HPDE6-E6E7 (cell line): Measurements from ENCODE around the gene MFSD8.
"Not testable (repeated sequence)": the region's sequence is repeated elsewhere in the genome, so short reads cannot be mapped to it uniquely, and the experiment has no call there.

Source experiments
- DNase-seq: peaks from one replicate; pipeline ENCODE4 v3.0.0; 2011; ENCODE audit warnings: missing footprints; ENCODE audit errors: extremely low spot score

Gene MFSD8, protein sequence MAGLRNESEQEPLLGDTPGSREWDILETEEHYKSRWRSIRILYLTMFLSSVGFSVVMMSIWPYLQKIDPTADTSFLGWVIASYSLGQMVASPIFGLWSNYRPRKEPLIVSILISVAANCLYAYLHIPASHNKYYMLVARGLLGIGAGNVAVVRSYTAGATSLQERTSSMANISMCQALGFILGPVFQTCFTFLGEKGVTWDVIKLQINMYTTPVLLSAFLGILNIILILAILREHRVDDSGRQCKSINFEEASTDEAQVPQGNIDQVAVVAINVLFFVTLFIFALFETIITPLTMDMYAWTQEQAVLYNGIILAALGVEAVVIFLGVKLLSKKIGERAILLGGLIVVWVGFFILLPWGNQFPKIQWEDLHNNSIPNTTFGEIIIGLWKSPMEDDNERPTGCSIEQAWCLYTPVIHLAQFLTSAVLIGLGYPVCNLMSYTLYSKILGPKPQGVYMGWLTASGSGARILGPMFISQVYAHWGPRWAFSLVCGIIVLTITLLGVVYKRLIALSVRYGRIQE

DNA sequence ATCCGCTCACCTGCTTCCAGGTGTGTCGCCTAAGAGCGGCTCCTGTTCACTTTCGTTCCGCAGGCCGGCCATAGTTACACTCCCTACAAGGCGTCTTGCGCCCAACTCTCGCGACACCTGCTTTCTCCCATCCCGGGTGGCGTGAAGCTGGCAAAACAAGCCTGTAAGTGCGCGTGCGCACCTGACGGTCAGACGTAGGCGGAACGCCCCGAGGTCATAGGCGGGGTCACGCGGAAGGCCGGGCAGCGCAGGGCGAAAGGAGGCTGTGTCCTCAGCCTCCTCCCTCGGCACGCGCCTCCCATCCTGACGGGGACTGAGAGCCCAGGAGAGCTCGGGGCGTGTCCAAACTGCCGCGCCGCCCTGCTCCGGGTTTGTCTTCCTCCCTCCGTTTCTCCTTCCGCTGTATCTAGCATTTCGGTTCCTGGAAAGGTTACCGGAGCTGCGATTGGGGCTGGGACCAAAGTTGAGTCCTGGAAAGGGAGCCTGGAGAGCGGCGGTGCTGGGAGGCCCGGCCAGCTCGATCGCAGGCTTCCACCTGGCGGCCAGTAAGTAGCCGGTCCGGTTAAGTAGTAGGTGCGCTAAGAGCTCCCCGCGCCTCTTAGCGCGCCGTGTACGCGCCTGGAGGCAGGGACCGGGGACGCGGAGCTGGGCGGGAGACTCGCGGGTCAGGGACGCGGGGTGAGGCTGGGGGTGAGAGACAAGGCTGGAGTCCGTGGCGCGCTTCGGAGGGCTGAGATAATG is at the start of gene MFSD8, which contains the start of gene ABHD18:
Gene MFSD8, minus strand, starts transcription at position 112 of the 741 bp plus-strand sequence. Its CDS starts 40 bp downstream, at position 72.
Gene ABHD18, plus strand, starts transcription at position 345 of the 741 bp plus-strand sequence. CDS start 17,550 bp downstream, outside the sequence.
- peak; percentile 88 for DNase-seq

DNA sequence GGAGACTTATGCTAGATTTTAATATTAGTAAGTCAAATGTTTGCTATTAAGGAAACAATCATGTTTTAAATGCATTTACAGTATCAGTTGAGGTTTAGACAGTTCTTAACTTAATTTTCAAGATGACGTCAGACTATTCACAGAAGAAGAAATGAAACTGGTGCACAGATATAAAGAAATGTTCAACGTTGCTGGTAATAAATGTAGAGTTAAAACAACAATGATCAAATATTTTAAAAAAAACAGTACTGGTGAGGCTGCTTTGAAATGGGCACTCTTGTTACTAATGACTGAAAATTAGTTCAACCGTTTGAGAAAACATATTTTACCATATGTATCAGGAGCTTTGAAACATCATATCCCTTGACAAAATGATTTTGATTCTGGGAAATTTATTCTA is 44.5 kb upstream of the MFSD8 start:
- DNase-seq: no peak

- DNase-seq: no peak
These were observed 41.6 kb upstream of the MFSD8 start for GRCh38 chr4:128006592-128006991.

- peak; percentile 44 for DNase-seq
These were observed 32.8 kb upstream of the MFSD8 start for GRCh38 chr4:127997534-127998388.

- not testable (repeated sequence) for DNase-seq
These were observed 31.5 kb upstream of the MFSD8 start for GRCh38 chr4:127996521-127996920.

- peak; percentile 33 for DNase-seq
These were observed 30.8 kb upstream of the MFSD8 start for GRCh38 chr4:127995776-127996175.

GRCh38 chr4:127993151-127993550 is 28.2 kb upstream of the MFSD8 start:
- DNase-seq: no peak

- no peak for DNase-seq
These were observed 23.7 kb upstream of the MFSD8 start for GRCh38 chr4:127988638-127989037.

DNA sequence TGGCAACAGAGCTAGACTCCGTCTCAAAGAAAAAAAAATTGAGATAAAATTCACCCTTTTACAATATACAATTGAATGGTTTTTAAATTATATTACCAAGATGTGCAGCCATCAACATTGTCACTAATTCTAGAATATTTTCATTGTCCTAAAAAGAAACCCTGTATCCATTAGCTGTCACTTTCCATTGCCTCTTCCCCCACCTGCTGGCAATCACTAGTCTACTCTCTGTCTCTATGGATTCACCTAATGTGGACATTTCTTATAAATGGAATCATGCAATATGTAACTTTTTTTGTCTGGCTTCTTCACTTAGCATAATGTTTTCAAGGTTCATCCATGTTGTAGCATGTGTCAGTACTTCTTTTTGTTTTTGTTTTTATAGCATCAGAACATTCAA is 21.0 kb upstream of the MFSD8 start:
- DNase-seq: no peak

- no peak for DNase-seq
These were observed 17.5 kb upstream of the MFSD8 start for GRCh38 chr4:127982445-127982844.

DNA sequence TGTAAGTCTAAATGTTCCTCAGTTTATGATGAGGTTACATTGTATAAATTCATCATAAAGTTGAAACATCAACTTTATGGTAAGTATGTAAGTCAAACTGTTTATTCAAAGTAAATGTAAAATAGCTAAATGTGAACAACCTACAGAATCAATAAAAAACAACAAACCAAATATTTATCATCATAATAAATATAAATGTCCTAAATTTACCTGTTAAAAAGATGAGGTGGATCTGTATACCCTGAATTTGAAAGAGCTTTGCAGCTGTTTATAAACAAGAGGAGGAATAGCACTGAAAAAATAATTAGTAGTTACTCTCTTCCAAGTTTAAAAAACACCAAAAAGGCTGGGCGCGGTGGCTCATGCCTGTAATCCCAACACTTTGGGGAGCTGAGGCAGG is 14.0 kb upstream of the MFSD8 start:
- DNase-seq: no peak

DNA sequence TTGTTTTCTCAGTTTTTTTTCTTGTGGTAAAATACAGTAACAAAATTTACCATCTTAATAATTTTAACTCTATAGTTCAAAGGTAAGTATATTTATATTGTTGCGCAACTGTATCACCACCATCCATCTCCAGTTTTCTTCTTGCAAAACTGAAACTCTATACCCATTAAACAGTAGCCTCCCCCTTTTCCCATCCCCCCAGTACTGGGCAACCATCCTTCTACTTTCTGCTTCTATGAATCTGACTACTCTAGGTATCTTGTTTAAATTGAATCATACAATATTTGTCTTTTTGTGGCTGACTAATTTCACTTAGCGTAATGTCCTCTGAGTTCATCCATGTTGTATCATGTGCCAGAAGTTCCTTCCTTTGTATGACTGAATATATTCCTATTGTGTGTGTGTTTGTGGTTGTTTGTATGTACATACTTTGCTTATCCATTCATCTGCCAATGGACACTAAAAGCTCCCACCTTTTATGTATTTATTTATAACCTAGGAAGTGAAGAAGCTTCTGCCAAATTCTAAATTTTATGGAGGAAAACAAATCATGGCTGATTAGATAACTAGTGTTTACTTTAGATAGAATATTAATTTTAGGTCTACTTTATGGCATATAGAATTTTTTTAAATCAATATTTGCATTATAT is 10.3 kb upstream of the MFSD8 start:
- DNase-seq: no peak

DNA sequence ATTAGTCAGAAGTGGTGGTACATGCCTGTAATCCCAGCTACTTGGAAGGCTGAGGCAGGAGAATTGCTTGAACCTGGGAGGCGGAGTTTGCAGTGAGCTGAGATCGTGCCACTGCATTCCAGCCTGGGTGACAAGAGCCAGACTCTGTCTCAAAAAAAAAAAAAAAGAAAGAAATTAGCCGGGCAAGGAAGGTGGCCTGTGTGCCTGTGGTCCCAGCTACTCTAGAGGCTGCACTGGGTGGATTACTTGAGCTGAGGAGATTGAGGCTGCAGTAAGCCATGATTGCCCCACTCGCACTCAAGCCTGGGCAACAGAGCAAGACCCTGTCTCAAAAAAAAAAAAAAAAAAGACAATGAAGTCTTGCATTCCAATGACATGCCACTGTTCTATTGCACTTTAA is 6.0 kb upstream of the MFSD8 start:
- not testable (repeated sequence) for DNase-seq

DNA sequence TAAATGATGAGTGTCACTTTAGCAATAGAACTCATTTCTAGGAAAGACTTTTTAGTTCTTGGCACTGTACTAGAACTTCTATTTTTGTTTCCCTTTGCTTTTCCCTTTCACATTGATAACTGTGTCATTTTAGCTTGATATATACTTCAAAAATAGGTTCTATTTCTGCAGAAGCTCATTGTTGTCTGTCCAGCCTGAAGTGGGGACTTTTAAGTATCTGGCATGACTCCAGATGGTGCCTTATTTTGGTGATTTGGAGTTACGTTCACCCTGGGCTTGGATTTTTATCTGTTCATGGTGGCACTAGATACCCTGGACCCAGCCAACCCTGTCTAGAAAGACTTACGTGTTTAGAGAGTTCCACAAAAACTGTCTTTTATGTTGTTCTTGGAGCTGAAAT is 3.6 kb upstream of the MFSD8 start:
- DNase-seq: no peak

GRCh38 chr4:127967141-127967775 is 2.3 kb upstream of the MFSD8 start:
- DNase-seq: no peak

GRCh38 chr4:127965803-127966175 is 816 bp upstream of the MFSD8 start:
- peak; percentile 22 for DNase-seq

- peak; percentile 6 for DNase-seq
These were observed 429 bp downstream of the MFSD8 start for GRCh38 chr4:127964426-127965061.

- DNase-seq: not testable (repeated sequence)
These were observed 1.2 kb downstream of the MFSD8 start for GRCh38 chr4:127963633-127964398.

DNA sequence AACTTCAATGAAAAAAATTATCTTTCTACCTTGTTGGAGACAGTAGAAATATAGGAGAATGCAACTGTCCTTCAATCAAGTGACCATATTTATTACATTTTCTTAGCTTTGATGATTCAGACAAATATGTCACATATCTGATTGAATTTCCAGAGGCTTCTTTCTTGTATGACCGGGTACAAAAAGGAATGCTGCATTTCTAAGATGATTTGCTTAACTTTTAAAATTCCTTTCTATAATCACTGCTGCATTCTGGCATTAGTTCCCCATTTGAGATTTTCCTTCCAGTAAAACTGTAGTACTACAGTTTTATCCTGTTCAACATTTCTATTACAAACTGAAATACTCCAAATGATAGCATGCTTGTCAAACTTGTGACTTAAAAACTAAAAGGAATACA is 5.2 kb downstream of the MFSD8 start:
- no peak for DNase-seq
